NCI-H524 (cell line): ENCODE measurements around the gene MARCKSL1.
A peak's percentile ranks its signal among the peaks of the same experiment; 100 is the strongest.
"Not testable (repeated sequence)": the region's sequence is repeated elsewhere in the genome, so short reads cannot be mapped to it uniquely, and the experiment has no call there.

ENCODE experiments used
- DNase-seq, 2 experiments: peaks; one replicate each; lab custom pipeline; 2025; lab: John Stamatoyannopoulos, UW

Gene MARCKSL1

GRCh38 chr1:32333251-32333963, 2.6 kb downstream of the MARCKSL1 start:
- no peak for DNase-seq

- DNase-seq: no peak
Measured at GRCh38 chr1:32332290-32333079, 3.5 kb downstream of the MARCKSL1 start.

GRCh38 chr1:32331549-32331948, 4.5 kb downstream of the MARCKSL1 start:
- no peak for DNase-seq

GRCh38 chr1:32330558-32331151, 5.4 kb downstream of the MARCKSL1 start:
- no peak for DNase-seq

- DNase-seq: no peak
Measured at GRCh38 chr1:32329931-32330466, 6.0 kb downstream of the MARCKSL1 start.

- no peak for DNase-seq
Measured at GRCh38 chr1:32327204-32327603, 8.8 kb downstream of the MARCKSL1 start.

GRCh38 chr1:32321712-32322291, 14.2 kb downstream of the MARCKSL1 start:
- no peak for DNase-seq

- no peak for DNase-seq
Measured at GRCh38 chr1:32318127-32318869, 17.7 kb downstream of the MARCKSL1 start.

GRCh38 chr1:32316903-32317277, 19.1 kb downstream of the MARCKSL1 start:
- no peak for DNase-seq

GRCh38 chr1:32311709-32312393, 24.2 kb downstream of the MARCKSL1 start:
- peak in 1 of 2 experiments; percentile 25 for DNase-seq

GRCh38 chr1:32309960-32310359, 26.1 kb downstream of the MARCKSL1 start:
- no peak for DNase-seq

- no peak for DNase-seq
Measured at GRCh38 chr1:32307324-32307723, 28.7 kb downstream of the MARCKSL1 start.

- no peak for DNase-seq
Measured at GRCh38 chr1:32305310-32305709, 30.7 kb downstream of the MARCKSL1 start.

- no peak for DNase-seq
Measured at GRCh38 chr1:32303997-32304622, 31.9 kb downstream of the MARCKSL1 start.

GRCh38 chr1:32303358-32303757, 32.7 kb downstream of the MARCKSL1 start:
- DNase-seq: no peak

GRCh38 chr1:32299327-32299726, 36.7 kb downstream of the MARCKSL1 start:
- DNase-seq: no peak

GRCh38 chr1:32298211-32298610, 37.8 kb downstream of the MARCKSL1 start:
- not testable (repeated sequence) for DNase-seq

GRCh38 chr1:32291708-32292538, 44.1 kb downstream of the MARCKSL1 start, which contains the start of gene HDAC1:
Gene HDAC1, plus strand, starts transcription at chr1:32292083. Its CDS starts 87 bp downstream, at chr1:32292170.
- DNase-seq: peak; percentile 85 to 95

GRCh38 chr1:32291145-32291707, 44.8 kb downstream of the MARCKSL1 start:
- DNase-seq: no peak
